ENCODE results near the gene DDIT3. TPM values are rescaled to one million over a fixed set of nuclear protein-coding genes. Genes with fewer than 3 reads are reported as not detected.
"Not testable (repeated sequence)": the region's sequence is repeated elsewhere in the genome, so short reads cannot be mapped to it uniquely, and the experiment has no call there.

DDIT3 gene
- polyA plus RNA-seq, 1 donor from 2014 or later: 24.0 TPM

GRCh38 chr12:57511161-57511560 is 9.2 kb downstream of the DDIT3 start:
- no peak overlapping the region for H3K27ac ChIP-seq (ENCODE audit: low read length)
- no peaks in the 10 kb centered on the region for H3K9me3 ChIP-seq (ENCODE audit: low read length)
- H3F3A ChIP-seq (ENCODE audit: insufficient read depth, low read length, poor library complexity, severe bottlenecking): no peaks in the 10 kb centered on the region
- peaks cover 7% of the 10 kb centered on the region for H3K36me3 ChIP-seq (ENCODE audit: insufficient read depth, low read length)
- no peak overlapping the region for H3K4me2 ChIP-seq (ENCODE audit: low read length)
- H2AFZ ChIP-seq (ENCODE audit: low read depth, low read length): no peak overlapping the region
- no peaks in the 10 kb centered on the region for H4K20me1 ChIP-seq (ENCODE audit: insufficient read depth)
- H3K9ac ChIP-seq (ENCODE audit: low read length): no peak overlapping the region
- no peaks in the 10 kb centered on the region for H3K79me2 ChIP-seq (replicated peaks; ENCODE audit: insufficient read depth, low read length)
- TF ChIP-seq EZH2 (IDR thresholded peaks at IDR 0.05; ENCODE audit: borderline replicate concordance, insufficient read depth, low read length, poor library complexity, severe bottlenecking) (no peak), RAD21 (conservative IDR thresholded peaks at IDR 0.05) (no peak), POLR2AphosphoS5 (IDR thresholded peaks at IDR 0.05) (no peak), REST (IDR thresholded peaks at IDR 0.05; ENCODE audit: borderline replicate concordance) (no peak), EP300 (conservative IDR thresholded peaks at IDR 0.05; ENCODE audit: poor library complexity, severe bottlenecking) (no peak), TAF1 (IDR thresholded peaks at IDR 0.05; ENCODE audit: low read depth) (no peak), CTCF (IDR thresholded peaks at IDR 0.05; ENCODE audit: poor library complexity, severe bottlenecking) (no peak), MXI1 (conservative IDR thresholded peaks at IDR 0.05; ENCODE audit: poor library complexity, severe bottlenecking) (no peak), SMC3 (conservative IDR thresholded peaks at IDR 0.05; ENCODE audit: poor library complexity) (no peak)
- no peaks in the 10 kb centered on the region for H3K27me3 ChIP-seq (ENCODE audit: insufficient read depth, low read depth, low read length)
- no peak overlapping the region for H3K4me3 ChIP-seq (ENCODE audit: low read length)
- H3K9me2 ChIP-seq (ENCODE audit: insufficient read depth, low read length): no peaks in the 10 kb centered on the region

- H3K79me2 ChIP-seq (replicated peaks; ENCODE audit: insufficient read depth, low read length); H3K9me3 ChIP-seq (ENCODE audit: low read length); H3K27ac ChIP-seq (ENCODE audit: low read length); H3F3A ChIP-seq (ENCODE audit: insufficient read depth, low read length, poor library complexity, severe bottlenecking); H3K4me2 ChIP-seq (ENCODE audit: low read length); H2AFZ ChIP-seq (ENCODE audit: low read depth, low read length); H3K9ac ChIP-seq (ENCODE audit: low read length); H3K9me2 ChIP-seq (ENCODE audit: insufficient read depth, low read length); H3K4me3 ChIP-seq (ENCODE audit: low read length); H4K20me1 ChIP-seq (ENCODE audit: insufficient read depth); H3K27me3 ChIP-seq (ENCODE audit: insufficient read depth, low read depth, low read length): not testable (repeated sequence)
- H3K36me3 ChIP-seq (ENCODE audit: insufficient read depth, low read length): peaks cover 13% of the 10 kb centered on the region
These were observed 12.5 kb downstream of the DDIT3 start for GRCh38 chr12:57507796-57508195.

GRCh38 chr12:57506541-57506940 is 13.8 kb downstream of the DDIT3 start:
- H3K9ac ChIP-seq (ENCODE audit: low read length); H3K4me2 ChIP-seq (ENCODE audit: low read length); H3K27ac ChIP-seq (ENCODE audit: low read length); H3K27me3 ChIP-seq (ENCODE audit: insufficient read depth, low read depth, low read length); H3K9me2 ChIP-seq (ENCODE audit: insufficient read depth, low read length); H3K9me3 ChIP-seq (ENCODE audit: low read length); H3F3A ChIP-seq (ENCODE audit: insufficient read depth, low read length, poor library complexity, severe bottlenecking); H3K79me2 ChIP-seq (replicated peaks; ENCODE audit: insufficient read depth, low read length); H2AFZ ChIP-seq (ENCODE audit: low read depth, low read length); H3K4me3 ChIP-seq (ENCODE audit: low read length); H4K20me1 ChIP-seq (ENCODE audit: insufficient read depth); H3K36me3 ChIP-seq (ENCODE audit: insufficient read depth, low read length): not testable (repeated sequence)

- H4K20me1 ChIP-seq (ENCODE audit: insufficient read depth): not testable (repeated sequence)
These were observed 17.9 kb downstream of the DDIT3 start for GRCh38 chr12:57502311-57502969.

More at GRCh38 chr12:57502311-57502969, 17.9 kb downstream of the DDIT3 start:
- not testable (repeated sequence) for H3K9me3 ChIP-seq (ENCODE audit: low read length); H3F3A ChIP-seq (ENCODE audit: insufficient read depth, low read length, poor library complexity, severe bottlenecking); H3K79me2 ChIP-seq (replicated peaks; ENCODE audit: insufficient read depth, low read length); H3K9me2 ChIP-seq (ENCODE audit: insufficient read depth, low read length); H3K4me3 ChIP-seq (ENCODE audit: low read length); H3K27ac ChIP-seq (ENCODE audit: low read length); H2AFZ ChIP-seq (ENCODE audit: low read depth, low read length); H3K4me2 ChIP-seq (ENCODE audit: low read length); H3K9ac ChIP-seq (ENCODE audit: low read length); H3K27me3 ChIP-seq (ENCODE audit: insufficient read depth, low read depth, low read length)
- H3K36me3 ChIP-seq (ENCODE audit: insufficient read depth, low read length): peaks cover 15% of the 10 kb centered on the region
